Measurements from ENCODE around the gene PTGDR2. TPM values are rescaled to one million over a fixed set of nuclear protein-coding genes. Genes with fewer than 3 reads are reported as not detected.
"Not testable (repeated sequence)": the region's sequence is repeated elsewhere in the genome, so short reads cannot be mapped to it uniquely, and the experiment has no call there.

The PTGDR2 gene
- total RNA-seq, 4 donors from 2014 or later: 0.37 to 2.2 (median 0.58) TPM

DNA sequence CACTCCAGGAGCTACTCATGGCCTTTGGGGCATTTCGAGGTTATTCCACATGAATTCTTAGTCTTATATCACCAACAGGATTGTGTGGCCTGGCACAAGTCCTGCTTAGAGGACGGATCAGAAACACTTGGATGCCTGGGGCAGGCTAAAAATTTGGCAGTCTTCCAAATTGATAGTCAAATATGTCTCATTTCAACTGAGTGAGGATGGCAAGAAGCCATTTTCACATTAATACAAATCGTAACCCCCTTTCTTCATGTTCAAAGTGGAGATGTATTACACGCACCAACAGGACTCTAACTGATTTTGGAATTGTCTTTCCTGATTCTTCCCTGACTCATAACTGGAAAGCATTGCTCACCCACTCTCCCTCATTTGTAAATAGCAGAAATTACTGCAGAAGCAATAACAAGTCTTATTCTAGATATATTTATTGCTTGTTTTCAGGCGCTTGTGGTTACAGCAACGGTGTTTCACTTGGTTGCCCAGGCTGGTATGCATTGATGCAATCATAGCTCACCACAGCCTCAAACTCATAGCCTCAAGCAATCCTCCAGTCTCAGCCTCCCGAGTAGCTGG, 24.2 kb downstream of the PTGDR2 start:
- TF ChIP-seq EP300 (IDR thresholded peaks at IDR 0.05): no peak
- no peak for TF ChIP-seq POLR2A (IDR thresholded peaks at IDR 0.05)
- no peak for TF ChIP-seq POLR2AphosphoS5 (IDR thresholded peaks at IDR 0.05)
- TF ChIP-seq, protein P1, sequence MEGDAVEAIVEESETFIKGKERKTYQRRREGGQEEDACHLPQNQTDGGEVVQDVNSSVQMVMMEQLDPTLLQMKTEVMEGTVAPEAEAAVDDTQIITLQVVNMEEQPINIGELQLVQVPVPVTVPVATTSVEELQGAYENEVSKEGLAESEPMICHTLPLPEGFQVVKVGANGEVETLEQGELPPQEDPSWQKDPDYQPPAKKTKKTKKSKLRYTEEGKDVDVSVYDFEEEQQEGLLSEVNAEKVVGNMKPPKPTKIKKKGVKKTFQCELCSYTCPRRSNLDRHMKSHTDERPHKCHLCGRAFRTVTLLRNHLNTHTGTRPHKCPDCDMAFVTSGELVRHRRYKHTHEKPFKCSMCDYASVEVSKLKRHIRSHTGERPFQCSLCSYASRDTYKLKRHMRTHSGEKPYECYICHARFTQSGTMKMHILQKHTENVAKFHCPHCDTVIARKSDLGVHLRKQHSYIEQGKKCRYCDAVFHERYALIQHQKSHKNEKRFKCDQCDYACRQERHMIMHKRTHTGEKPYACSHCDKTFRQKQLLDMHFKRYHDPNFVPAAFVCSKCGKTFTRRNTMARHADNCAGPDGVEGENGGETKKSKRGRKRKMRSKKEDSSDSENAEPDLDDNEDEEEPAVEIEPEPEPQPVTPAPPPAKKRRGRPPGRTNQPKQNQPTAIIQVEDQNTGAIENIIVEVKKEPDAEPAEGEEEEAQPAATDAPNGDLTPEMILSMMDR (IDR thresholded peaks at IDR 0.05): no peak
- peaks cover 0 to 4% (median 0%) of the 10 kb centered on the region in 3 donors for H3K4me1 ChIP-seq
- no peaks in the 10 kb centered on the region for H3K36me3 ChIP-seq
- no peak for ATAC-seq
- no peak overlapping the region for H3K4me3 ChIP-seq
- 44 to 45% methylated on average over 6 of the region's 7 CpGs for whole genome bisulfite sequencing, 2 donors (ENCODE audit: low coverage in 1 of 2)
- no peak overlapping the region for H3K27ac ChIP-seq
- H3K9me3 ChIP-seq: no peaks in the 10 kb centered on the region
- H3K27me3 ChIP-seq: peaks cover 4% of the 10 kb centered on the region

DNA sequence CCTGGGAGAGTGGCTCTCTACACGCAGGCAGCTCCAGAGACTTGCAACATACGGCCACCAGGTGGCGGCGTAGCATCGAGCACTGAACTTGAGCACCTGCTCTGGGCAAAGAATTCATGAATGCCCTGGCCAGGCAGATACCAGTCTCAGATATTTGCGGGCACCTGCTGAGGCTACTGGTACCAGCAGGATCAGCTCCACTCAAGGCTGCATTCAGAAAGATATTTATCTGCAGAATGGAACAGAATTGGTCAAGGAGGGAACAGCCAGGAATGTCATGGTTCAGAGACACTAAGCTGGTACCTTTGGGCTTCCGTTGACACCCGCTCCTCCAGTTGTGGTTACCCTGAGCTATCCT, 24.6 kb downstream of the PTGDR2 start:
- 21 to 80% methylated on average over 1 to 4 of the region's 8 CpGs for WGBS, 2 donors (ENCODE audit: low coverage in 1 of 2)
- TF ChIP-seq, protein P1 (IDR thresholded peaks at IDR 0.05): peak in 3 of 4 experiments; percentile 90 to 95 (median 92)
- TF ChIP-seq POLR2AphosphoS5 (IDR thresholded peaks at IDR 0.05) (no peak), POLR2A (IDR thresholded peaks at IDR 0.05) (no peak), EP300 (IDR thresholded peaks at IDR 0.05) (no peak)
- ATAC-seq: peak; percentile 84

DNA sequence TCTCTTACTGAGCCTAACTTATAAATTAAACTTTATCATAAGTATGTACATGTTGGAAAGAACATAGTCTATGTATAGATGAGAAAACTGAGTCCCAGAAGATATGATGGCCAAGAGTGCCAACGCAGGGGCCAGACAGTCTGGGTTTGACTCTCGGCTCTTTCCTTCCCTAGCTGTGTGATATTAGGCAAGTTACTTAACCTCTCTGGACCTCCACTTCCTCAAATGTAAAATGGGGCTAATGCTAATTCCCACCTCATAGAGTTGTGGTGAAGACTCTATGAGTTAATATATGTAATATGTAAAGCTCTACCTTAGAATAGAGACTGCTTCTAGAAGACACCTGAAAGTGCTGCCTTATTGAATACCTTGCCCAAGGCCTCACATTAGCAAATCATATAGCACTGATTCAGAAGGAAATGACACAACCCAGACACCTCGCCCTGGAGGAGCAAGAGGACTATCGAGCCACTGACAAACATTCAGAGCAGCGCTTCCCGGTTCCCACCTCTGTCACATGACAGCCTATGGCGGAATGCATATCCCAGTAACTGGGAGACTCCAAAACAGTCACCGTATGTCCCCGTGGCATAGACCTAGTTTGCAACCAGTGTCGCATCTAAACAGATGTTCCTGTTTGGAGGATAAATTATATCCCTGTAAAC, 25.1 kb downstream of the PTGDR2 start:
- ATAC-seq: no peak
- H3K27me3 ChIP-seq: peaks cover 3% of the 10 kb centered on the region

More for the DNA sequence above, 24.6 kb downstream of the PTGDR2 start:
- Histone ChIP-seq H3K27me3 (peaks cover 4% of the 10 kb centered on the region), H3K9me3 (no peaks in the 10 kb centered on the region), H3K27ac (no peak overlapping the region), H3K4me1 (peaks cover 0 to 4% (median 0%) of the 10 kb centered on the region in 3 donors), H3K36me3 (no peaks in the 10 kb centered on the region), H3K4me3 (no peak overlapping the region)

DNA sequence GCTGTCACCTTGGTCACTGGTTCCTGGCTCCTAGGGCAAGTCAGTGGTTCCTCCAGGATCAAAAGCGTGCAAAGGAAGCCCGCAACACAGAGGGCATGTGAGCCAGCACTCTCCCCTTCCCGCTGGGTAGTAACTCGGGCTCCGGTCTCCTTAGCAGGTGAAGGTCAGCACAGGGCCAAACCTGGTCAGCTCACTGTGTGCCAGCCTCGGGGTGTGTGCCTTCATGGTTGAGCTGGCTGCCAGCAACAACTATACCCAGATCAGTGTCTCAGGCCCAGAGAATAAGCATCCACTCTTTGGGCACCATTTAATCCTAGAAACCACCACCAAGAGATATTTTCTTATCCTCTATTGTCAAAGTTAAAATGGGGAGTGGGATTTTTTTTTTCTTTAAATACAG, 30.0 kb downstream of the PTGDR2 start:
- TF ChIP-seq POLR2A (IDR thresholded peaks at IDR 0.05): no peak
- TF ChIP-seq EP300 (IDR thresholded peaks at IDR 0.05): no peak
- TF ChIP-seq, protein P1 (IDR thresholded peaks at IDR 0.05): no peak
- TF ChIP-seq POLR2AphosphoS5 (IDR thresholded peaks at IDR 0.05): no peak
- H3K9me3 ChIP-seq: no peaks in the 10 kb centered on the region
- H3K4me1 ChIP-seq: no peaks in the 10 kb centered on the region
- no peak for ATAC-seq
- no peaks in the 10 kb centered on the region for H3K36me3 ChIP-seq
- H3K27me3 ChIP-seq: no peaks in the 10 kb centered on the region
- no peak overlapping the region for H3K27ac ChIP-seq
- 50% methylated on average over 1 of the region's 6 CpGs; no CpG with 5 or more reads in 1 of the 2 donors for WGBS, 2 donors (ENCODE audit: low coverage in 1 of 2)
- H3K4me3 ChIP-seq: no peak overlapping the region

More for the DNA sequence above, 25.1 kb downstream of the PTGDR2 start:
- Histone ChIP-seq H3K4me1 (peaks cover 0 to 4% (median 0%) of the 10 kb centered on the region in 3 donors), H3K9me3 (no peaks in the 10 kb centered on the region), H3K36me3 (no peaks in the 10 kb centered on the region), H3K4me3 (no peak overlapping the region), H3K27ac (no peak overlapping the region)
- TF ChIP-seq, protein P1 (IDR thresholded peaks at IDR 0.05): no peak
- TF ChIP-seq POLR2A (IDR thresholded peaks at IDR 0.05) (no peak), EP300 (IDR thresholded peaks at IDR 0.05) (no peak), POLR2AphosphoS5 (IDR thresholded peaks at IDR 0.05) (no peak)
- 44 to 51% methylated on average over 2 to 4 of the region's 10 CpGs for WGBS, 2 donors (ENCODE audit: low coverage in 1 of 2)

DNA sequence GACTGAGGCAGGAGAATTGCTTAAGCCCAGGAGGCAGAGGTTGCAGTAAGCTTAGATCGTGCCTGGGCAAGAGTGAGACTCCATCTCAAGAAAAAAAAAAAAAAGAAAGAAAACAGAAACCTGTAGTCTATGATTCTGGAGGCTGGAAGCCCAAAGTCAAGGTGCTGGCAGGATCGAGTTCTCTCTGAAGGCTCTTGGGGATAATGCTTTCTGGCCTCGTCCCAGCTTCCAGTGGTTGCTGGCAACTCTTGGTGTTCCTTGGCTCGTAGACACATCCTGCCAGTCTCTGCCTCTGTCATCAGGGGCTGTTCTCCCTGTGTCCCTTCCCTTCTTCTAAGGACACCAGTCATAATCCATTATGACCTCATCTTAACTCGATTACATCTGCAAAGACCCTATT, 30.6 kb downstream of the PTGDR2 start:
- no peaks in the 10 kb centered on the region for H3K36me3 ChIP-seq
- no peaks in the 10 kb centered on the region for H3K27me3 ChIP-seq
- TF ChIP-seq POLR2A (IDR thresholded peaks at IDR 0.05) (no peak), EP300 (IDR thresholded peaks at IDR 0.05) (no peak)
- H3K4me3 ChIP-seq: no peak overlapping the region
- no peak overlapping the region for H3K27ac ChIP-seq
- no peaks in the 10 kb centered on the region for H3K9me3 ChIP-seq
- no peak for ATAC-seq
- WGBS, 2 donors (ENCODE audit: low coverage in 1 of 2): 73 to 89% methylated on average over 2 to 5 of the region's 5 CpGs
- no peaks in the 10 kb centered on the region for H3K4me1 ChIP-seq

DNA sequence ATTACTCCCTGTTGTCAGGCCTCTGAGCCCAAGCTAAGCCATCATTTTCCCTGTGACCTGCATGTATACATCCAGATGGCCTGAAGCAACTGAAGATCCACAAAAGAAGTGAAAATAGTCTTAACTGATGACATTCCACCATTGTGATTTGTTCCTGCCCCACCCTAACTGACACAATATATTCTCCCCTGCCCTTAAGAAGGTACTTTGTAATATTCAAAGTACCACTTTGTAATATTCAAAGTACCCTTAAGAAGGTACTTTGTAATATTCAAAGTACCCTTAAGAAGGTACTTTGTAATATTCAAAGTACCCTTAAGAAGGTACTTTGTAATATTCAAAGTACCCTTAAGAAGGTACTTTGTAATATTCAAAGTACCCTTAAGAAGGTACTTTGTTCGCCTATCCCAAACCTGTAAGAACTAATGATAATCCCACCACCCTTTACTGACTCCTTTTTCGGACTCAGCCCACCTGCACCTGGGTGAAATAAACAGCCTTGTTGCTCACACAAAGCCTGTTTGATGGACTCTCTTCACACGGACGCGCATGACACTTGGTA, 31.9 kb downstream of the PTGDR2 start:
- ATAC-seq, H3K4me1 ChIP-seq, H3K27ac ChIP-seq, H3K9me3 ChIP-seq, H3K27me3 ChIP-seq, H3K4me3 ChIP-seq, H3K36me3 ChIP-seq: not testable (repeated sequence)
- 85 to 94% methylated on average over 2 to 4 of the region's 5 CpGs for WGBS, 2 donors (ENCODE audit: low coverage in 1 of 2)

Data from gastroesophageal sphincter (tissue), 4 donors.